ENCODE data around the gene LRRC72. TPM values are rescaled to one million over a fixed set of nuclear protein-coding genes. Genes with fewer than 3 reads are reported as not detected.

The LRRC72 gene
- total RNA-seq, 1 experiment from 2014 or later: not detected

DNA sequence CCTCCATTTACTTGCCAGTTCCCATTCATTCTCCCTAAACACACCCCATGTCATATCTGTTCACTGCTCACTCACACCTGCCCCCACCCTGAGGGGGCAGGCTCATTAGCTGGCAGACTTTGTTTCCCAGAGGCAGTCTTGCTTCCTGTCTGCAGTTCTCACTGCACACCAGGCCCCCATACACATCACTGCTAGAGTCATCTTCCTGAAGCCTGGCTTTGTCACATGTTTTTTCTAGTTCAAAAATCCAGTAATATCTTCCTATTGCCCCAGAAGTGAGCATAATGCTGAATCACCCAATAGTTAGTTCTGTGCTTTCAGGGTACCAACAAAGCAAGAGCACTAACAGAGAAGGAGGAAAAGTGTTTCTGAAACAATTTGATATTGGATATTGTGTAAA, 1.9 kb downstream of the LRRC72 start:
- H3K9me3 Mint-ChIP-seq: no peaks in the 10 kb centered on the region

More for the DNA sequence above, 1.9 kb downstream of the LRRC72 start:
- Histone ChIP-seq H3K18ac (ENCODE audit: insufficient read length, low read depth, low read length) (no peak overlapping the region), H4K91ac (ENCODE audit: insufficient read length, low read depth, low read length) (no peak overlapping the region), H3K9me3 (ENCODE audit: control insufficient read depth, low read depth, low read length) (no peaks in the 10 kb centered on the region), H2AFZ (ENCODE audit: low read length) (no peak overlapping the region), H3K23me2 (ENCODE audit: insufficient read length, low read depth, low read length, poor library complexity, severe bottlenecking) (no peaks in the 10 kb centered on the region), H3K79me2 (ENCODE audit: insufficient read depth, low read length) (no peaks in the 10 kb centered on the region), H4K20me1 (ENCODE audit: control insufficient read depth, insufficient read depth, insufficient read length) (no peaks in the 10 kb centered on the region), H2BK12ac (ENCODE audit: insufficient read length, low read depth, low read length) (no peak overlapping the region), H2BK5ac (ENCODE audit: insufficient read length, low read length) (no peak overlapping the region), H3K27me3 (ENCODE audit: insufficient read depth, low read length) (no peaks in the 10 kb centered on the region), H3K9ac (ENCODE audit: extremely low read depth, insufficient read length, low read length) (no peak overlapping the region), H4K8ac (replicated peaks; ENCODE audit: insufficient read length, low read depth, low read length) (no peak overlapping the region), H3K23ac (ENCODE audit: insufficient read length, low read depth, low read length) (no peak overlapping the region), H2BK20ac (ENCODE audit: low read depth, low read length, poor library complexity, severe bottlenecking) (no peak overlapping the region), H3K4ac (ENCODE audit: low read depth, low read length) (no peak overlapping the region), H2BK15ac (ENCODE audit: low read depth, low read length) (no peak overlapping the region), H3K4me1 (ENCODE audit: insufficient read depth, low read length) (no peaks in the 10 kb centered on the region), H2BK120ac (ENCODE audit: low read depth, low read length, poor library complexity, severe bottlenecking) (no peak overlapping the region), H4K5ac (ENCODE audit: insufficient read length, low read depth, low read length) (no peak overlapping the region), H3K14ac (ENCODE audit: insufficient read depth, low read length) (no peak overlapping the region), H3K27ac (ENCODE audit: insufficient read length, low read depth, low read length) (no peak overlapping the region), H3K79me1 (ENCODE audit: insufficient read depth, low read depth, low read length, poor library complexity, severe bottlenecking) (no peaks in the 10 kb centered on the region), H3T11ph (ENCODE audit: low read length) (no peak overlapping the region), H3K56ac (ENCODE audit: insufficient read length, low read depth, low read length) (no peak overlapping the region), H2AK5ac (ENCODE audit: insufficient read length, low read length) (no peak overlapping the region), H3K4me2 (ENCODE audit: insufficient read depth, insufficient read length, low read length) (no peak overlapping the region)
- TF ChIP-seq, protein P1, sequence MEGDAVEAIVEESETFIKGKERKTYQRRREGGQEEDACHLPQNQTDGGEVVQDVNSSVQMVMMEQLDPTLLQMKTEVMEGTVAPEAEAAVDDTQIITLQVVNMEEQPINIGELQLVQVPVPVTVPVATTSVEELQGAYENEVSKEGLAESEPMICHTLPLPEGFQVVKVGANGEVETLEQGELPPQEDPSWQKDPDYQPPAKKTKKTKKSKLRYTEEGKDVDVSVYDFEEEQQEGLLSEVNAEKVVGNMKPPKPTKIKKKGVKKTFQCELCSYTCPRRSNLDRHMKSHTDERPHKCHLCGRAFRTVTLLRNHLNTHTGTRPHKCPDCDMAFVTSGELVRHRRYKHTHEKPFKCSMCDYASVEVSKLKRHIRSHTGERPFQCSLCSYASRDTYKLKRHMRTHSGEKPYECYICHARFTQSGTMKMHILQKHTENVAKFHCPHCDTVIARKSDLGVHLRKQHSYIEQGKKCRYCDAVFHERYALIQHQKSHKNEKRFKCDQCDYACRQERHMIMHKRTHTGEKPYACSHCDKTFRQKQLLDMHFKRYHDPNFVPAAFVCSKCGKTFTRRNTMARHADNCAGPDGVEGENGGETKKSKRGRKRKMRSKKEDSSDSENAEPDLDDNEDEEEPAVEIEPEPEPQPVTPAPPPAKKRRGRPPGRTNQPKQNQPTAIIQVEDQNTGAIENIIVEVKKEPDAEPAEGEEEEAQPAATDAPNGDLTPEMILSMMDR (conservative IDR thresholded peaks at IDR 0.05): no peak
- no peaks in the 10 kb centered on the region for H3K27me3 Mint-ChIP-seq (ENCODE audit: low read depth)
- H3K36me3 Mint-ChIP-seq (ENCODE audit: insufficient read depth in 1 of 3, low read depth in 3 of 3): no peaks in the 10 kb centered on the region
- H3K4me3 Mint-ChIP-seq: no peak overlapping the region
- H3K27ac Mint-ChIP-seq: no peak overlapping the region; a peak in 1 of 7 replicates
- peaks cover 7% of the 10 kb centered on the region in 2 experiments for H3K4me1 Mint-ChIP-seq
- DNase-seq: no peak
